ENCODE measurements around the gene TMEM234.
A peak's percentile ranks its signal among the peaks of the same experiment; 100 is the strongest.
"Not testable (repeated sequence)": the region's sequence is repeated elsewhere in the genome, so short reads cannot be mapped to it uniquely, and the experiment has no call there.

The TMEM234 gene

DNA sequence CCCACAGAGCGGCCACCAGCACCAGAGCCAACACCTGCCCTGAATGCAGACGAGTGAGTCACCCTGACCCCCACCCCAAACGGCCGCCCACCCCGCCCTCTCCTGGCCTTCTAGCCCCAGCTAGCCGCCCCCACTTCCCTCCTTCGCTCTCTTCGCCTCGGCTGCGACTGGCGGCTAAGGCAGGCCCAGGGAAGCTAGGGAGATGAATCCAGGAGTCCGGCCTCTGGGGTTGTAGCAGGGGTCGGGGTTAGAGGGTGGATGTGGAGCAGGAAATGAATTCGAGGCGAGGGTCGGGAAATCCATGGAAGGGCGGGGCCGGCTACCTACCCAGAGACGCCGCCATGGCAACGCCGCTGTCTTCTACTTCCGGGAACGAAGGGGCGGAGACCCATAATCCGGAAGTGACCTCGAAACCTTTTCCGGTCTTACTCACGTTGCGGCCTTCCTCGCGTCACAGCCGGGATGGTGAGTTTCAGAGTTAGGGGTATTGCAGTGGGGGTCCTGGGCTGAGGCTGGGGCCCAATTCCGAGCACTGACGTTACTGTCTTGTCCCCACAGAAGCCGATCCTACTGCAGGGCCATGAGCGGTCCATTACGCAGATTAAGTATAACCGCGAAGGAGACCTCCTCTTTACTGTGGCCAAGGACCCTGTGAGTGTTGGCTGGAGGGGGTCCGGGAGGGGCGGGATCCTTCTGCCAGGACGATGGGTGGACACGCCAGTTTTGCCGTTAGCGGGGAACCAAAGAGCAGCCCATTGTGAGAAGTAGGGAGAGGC is at the start of gene TMEM234, which contains the start of gene EIF3I:
Gene TMEM234 (minus strand): TSS at position 374 of the 776 bp plus-strand sequence. CDS start 31 bp downstream, at position 343.
Gene EIF3I (plus strand): TSS at position 428 of the 776 bp plus-strand sequence. CDS start 35 bp downstream, at position 463.
- DNase-seq: peak; percentile 73

- no peak for DNase-seq
Observed at GRCh38 chr1:32269744-32270143, 47.6 kb upstream of the TMEM234 start.

- DNase-seq: no peak
Observed at GRCh38 chr1:32266921-32267591, 44.9 kb upstream of the TMEM234 start.

DNA sequence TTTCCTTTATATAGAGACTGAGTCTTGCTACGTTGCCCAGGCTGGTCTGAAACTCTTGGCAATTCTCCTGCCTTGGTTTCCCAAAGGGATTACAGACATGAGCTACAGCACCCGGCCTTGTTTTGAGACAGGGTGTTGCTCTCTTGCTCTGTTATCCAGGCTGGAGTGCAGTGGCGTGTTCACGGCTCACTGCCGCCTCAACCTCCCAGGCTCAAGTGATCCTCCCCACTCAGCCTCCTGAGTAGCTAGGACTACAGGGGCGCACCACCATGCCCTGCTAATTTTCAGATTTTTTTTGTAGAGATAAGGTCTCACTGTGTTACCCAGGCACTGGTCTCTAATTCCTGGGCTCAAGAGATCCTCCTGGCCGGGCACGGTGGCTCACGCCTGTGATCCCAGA is 43.7 kb upstream of the TMEM234 start:
- no peak for DNase-seq

DNA sequence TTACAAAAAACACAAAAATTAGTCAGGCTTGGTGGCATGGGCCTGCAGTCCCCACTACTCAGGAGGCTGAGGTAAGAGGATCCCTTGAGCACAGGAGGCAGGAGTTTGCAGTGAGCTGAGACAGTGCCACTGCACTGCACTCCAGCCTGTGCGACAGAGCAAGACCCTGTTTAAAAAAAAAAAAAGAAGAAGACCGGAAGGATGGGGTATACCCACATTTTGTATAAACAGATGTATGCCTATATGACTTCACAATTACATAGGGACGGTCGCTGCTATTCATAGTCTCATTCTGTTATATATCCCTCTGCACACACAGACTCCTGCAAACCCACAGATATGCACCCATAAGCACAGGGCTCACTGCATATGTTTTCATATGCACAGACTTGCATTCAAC is 41.6 kb upstream of the TMEM234 start:
- no peak for DNase-seq

DNA sequence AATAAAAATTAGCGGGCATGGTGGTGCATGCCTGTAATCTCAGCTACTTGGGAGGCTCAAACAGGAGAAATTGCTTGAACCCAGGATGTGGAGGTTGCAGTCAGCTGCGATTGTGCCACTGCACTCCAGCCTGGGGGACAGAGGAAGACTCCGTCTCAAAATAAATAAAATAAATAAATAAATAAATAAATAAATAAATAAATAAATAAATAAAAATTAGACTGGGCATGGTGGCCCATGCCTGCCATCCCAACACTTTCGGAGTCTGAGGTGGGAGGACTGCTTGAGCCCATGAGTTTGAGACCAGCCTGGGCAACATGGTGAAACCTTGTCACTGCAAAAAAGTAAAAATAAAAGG is 41.1 kb upstream of the TMEM234 start:
- DNase-seq: not testable (repeated sequence)

DNA sequence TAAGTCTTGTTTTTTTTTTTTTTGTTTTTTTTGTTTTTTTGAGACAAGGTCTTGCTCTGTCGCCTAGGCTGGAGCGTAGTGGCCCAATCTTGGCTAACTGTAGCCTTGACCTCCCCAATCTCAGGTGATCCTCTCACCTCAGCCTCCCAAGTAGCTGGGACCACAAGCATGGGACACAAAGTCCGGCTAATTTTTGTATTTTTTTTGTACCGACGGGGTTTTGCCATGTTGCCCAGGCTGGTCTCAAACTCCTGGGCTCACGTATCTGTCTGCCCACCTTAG is 35.0 kb upstream of the TMEM234 start:
- DNase-seq: no peak

DNA sequence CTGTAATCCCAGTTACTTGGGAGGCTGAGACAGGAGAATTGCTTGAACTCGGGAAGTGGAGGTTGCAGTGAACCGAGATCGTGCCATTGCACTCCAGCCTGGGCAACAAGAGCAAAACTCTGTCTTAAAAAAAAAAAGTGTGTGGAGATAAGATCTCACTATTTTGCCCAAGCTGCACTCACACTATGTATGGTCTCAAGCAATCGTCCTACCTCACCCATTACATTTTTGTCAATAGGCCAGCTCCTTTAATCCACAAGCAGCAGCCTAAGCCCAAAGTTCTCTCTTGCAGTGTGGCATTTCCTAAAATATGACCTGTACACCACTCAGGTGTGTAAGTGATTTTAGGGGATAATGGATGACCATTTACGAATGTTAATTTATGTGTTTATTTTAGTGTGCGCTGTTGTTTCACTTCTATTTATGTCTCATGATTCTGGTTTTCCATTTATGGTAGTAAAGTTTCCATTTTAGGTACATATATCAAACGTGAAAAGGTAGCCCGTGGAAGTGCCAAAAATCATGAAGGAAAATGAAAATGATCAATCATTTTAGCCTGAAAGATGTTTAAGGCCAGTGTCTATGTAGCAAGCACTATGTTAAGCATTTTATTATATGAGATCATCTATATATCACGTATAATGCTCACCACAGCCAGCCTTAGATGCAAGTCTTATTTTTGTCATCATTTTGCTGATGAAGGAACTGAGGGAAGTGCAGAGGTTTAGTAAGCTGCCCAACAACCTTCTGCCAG is 34.5 kb upstream of the TMEM234 start:
- DNase-seq: no peak

GRCh38 chr1:32255072-32256071 is 33.2 kb upstream of the TMEM234 start:
- DNase-seq: no peak

GRCh38 chr1:32250893-32251716 is 29.0 kb upstream of the TMEM234 start, which contains the start of gene LCK:
TSS of gene LCK (plus strand) at chr1:32251265. CDS start at chr1:32274330, 23,065 bp downstream.
- DNase-seq: no peak

- no peak for DNase-seq
Observed at GRCh38 chr1:32249831-32250525, 27.8 kb upstream of the TMEM234 start.

DNA sequence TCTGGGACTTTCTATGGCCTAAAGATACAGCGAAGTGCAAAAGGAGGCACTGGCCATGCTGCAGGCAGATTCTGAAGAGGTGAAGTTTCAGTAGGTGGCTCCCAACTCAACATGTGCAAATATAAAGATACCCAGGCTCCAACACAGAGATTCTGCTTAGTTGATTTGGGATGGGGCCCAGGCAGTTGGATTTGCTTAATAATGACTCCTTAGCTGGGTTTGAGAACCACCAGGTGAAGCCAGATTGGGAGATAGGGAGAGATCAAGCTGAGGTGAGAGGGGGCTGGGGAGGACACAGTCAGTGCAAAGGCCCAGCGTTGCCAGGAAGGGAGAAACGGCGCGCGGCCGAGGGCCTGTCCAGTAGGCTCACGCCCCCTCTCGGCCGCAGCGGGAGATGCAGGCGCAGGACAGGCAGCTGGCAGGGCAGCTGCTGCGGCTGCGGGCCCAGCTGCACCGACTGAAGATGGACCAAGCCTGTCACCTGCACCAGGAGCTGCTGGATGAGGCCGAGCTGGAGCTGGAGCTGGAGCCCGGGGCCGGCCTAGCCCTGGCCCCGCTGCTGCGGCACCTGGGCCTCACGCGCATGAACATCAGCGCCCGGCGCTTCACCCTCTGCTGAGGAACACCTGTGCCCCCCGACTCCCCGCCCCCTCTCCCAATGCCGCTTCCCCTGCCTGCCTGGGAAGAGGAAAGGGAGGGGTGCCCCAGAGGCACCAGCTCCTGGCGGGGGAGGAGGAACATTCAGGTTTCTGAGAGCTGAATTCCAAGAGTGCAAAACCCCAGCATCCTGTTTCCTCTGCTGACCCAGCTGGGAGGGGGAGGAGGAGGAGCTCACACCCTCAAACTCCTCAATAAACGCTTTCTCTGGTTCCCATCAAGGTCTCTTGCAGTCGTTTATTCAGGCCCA is 26.1 kb upstream of the TMEM234 start:
- peak; percentile 71 for DNase-seq

DNA sequence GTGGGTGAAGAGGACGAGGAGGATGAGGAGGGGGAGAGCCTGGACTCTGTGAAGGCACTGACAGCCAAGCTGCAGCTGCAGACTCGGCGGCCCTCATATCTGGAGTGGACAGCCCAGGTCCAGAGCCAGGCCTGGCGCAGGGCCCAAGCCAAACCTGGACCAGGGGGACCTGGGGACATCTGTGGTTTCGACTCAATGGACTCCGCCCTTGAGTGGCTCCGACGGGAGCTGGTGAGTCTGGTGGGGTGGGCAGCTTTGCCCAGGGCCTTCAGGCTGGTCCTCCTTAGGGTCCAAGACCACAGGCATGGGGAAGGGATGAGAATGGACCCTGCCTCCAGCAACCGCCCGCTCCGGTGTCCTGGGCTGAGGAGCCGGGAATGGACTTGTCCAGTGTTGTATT is 25.3 kb upstream of the TMEM234 start:
- DNase-seq: no peak

GRCh38 chr1:32246888-32247273 is 24.7 kb upstream of the TMEM234 start, which contains the start of gene FAM167B:
TSS of gene FAM167B (plus strand) at chr1:32247222. CDS start at chr1:32247422, 200 bp downstream.
- no peak for DNase-seq

DNA sequence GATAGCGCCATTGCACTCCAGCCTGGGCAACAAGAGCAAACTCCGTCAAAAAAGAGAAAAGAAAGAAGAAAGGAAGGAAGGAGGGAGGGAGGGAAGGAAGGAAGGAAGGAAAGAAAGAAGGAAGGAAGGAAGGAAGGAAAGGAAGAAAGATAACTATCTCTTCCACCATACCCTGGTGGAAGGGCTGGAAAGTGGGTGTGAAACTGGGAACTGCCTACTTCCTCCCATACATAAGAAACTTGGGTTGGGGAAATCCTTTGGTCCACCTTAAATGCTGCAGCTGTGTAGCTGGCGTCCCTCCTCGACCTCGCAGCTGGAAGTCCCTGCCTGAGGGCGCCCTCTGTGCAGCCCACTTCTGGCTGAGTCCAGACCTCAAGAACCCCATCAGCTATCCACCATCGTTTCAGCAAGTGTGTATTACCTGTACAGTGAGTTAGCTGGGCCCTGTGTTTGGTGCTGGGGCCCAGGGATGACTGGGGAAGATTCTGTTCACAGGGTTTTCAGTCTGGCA is 20.2 kb upstream of the TMEM234 start:
- DNase-seq: no peak

GRCh38 chr1:32241001-32241763 is 19.0 kb upstream of the TMEM234 start:
- no peak for DNase-seq

- no peak for DNase-seq
Observed at GRCh38 chr1:32240140-32240951, 18.2 kb upstream of the TMEM234 start.

DNA sequence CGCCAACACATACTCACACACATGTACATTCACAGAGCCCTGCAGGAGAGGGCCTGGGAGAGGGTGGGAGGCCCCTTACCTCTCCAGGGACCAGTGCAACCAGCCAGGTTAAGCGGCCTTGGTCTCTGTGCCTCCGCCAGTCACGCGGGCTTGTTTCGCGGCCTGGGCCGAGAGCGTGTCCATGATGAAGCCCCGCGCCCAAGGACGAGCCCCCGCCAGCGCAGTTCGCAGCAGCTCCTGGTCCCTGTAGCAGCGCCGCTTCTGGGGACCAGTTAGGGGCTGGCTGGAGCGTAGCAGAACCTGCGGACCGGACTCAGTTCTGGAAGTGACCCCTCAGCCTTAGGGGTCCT is 17.6 kb upstream of the TMEM234 start:
- DNase-seq: no peak

Data from 8988T (cell line).